Fibroblast of pulmonary artery (primary cell): ENCODE measurements around the gene MS4A10.
A peak's percentile ranks its signal among the peaks of the same experiment; 100 is the strongest.

Source experiments
- DNase-seq: peaks from one replicate; pipeline ENCODE4 v3.0.0-alpha.2; 2010; ENCODE audit warnings: low read depth
- H3K4me3 ChIP-seq: replicated peaks from 2 replicates; pipeline ENCODE4 v1.5.1; 2011; ENCODE audit warnings: low read depth, mild to moderate bottlenecking, control low read depth, low read length, moderate library complexity
- CTCF ChIP-seq: IDR thresholded peaks from 2 replicates; pipeline ENCODE4 v1.5.1; 2011; ENCODE audit warnings: mild to moderate bottlenecking, control low read depth, low read length, inconsistent platforms; ENCODE audit errors: missing control alignments

The MS4A10 gene

GRCh38 chr11:60781286-60781980 lies 3.7 kb upstream of the MS4A10 start:
- no peak for DNase-seq
- TF ChIP-seq CTCF = no peak
- H3K4me3 ChIP-seq = no peak overlapping the region

- no peak overlapping the region for H3K4me3 ChIP-seq
- no peak for TF ChIP-seq CTCF
- DNase-seq = no peak
Measured at GRCh38 chr11:60781981-60782316, 3.2 kb upstream of the MS4A10 start.

- H3K4me3 ChIP-seq = no peak overlapping the region
- TF ChIP-seq CTCF = no peak
- no peak for DNase-seq
Measured at GRCh38 chr11:60782393-60783140, 2.6 kb upstream of the MS4A10 start.

DNA sequence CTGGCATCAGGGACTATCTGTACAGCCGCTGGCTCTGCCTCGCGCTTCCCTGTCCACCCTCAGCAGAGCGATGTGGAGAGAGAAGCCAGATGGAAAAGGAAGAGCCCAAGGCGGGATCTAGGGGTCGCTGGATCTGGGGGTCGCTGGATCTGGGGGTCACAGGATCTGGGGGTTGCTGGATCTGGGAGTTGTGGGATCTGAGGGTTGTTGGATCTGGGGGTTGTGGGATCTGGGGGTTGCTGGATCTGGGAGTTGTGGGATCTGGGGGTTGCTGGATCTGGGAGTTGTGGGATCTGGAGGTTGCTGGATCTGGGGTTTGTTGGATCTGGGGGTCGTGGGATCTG lies 2.0 kb upstream of the MS4A10 start:
- DNase-seq = no peak

DNA sequence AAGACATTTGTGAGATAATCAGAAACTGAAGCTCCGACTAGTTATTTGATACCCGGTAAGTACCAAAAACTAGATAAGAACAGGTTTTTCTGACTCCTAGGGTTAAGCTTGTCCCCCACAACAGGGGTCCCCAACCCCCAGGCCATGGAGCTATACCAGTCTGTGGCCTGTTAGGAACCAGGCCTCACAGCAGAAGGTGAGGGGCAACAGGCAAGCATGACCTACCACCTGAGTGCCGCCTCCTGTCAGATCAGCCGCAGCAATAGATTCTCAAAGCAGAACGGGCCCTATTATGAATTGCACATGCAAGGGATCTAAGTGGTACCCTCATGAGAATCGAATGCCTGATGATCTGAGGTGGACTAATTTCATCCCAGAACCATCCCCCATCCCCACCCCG lies 1.2 kb upstream of the MS4A10 start:
- no peak overlapping the region for H3K4me3 ChIP-seq
- DNase-seq = no peak
- no peak for TF ChIP-seq CTCF

More for the DNA sequence above, 2.0 kb upstream of the MS4A10 start:
- no peak for TF ChIP-seq CTCF
- H3K4me3 ChIP-seq = no peak overlapping the region

DNA sequence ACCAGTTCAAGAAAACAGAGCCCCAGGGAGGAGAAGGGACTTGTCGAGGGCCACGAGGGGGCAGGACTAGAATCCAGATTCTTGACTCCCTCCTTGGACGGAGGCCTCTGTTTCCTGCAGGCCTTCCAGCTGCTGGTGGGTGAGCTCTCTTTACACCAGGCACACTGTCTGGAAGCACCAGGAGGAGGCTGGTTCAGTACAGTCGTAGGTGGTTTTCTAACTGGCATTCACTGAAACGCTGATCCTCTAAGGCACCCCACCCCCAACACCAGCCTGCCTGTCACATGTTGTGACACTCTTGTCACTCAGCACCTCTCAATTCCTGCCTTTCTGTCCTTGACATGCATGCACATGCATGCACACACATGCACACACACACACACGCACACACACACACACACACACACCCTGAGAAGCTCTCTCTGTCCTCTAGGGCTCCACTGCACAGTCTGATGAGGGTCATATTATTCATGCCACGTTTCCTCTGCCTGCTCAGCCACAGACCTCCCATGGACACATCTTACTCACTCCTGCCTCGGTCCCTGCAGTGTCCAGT lies 751 bp downstream of the MS4A10 start:
- TF ChIP-seq CTCF = no peak
- no peak overlapping the region for H3K4me3 ChIP-seq
- DNase-seq = peak; percentile 46
